Heart right ventricle (tissue), 16 donors: ENCODE data around the gene AMDHD2. TPM values are rescaled to one million over a fixed set of nuclear protein-coding genes. Genes with fewer than 3 reads are reported as not detected.
A peak's percentile ranks its signal among the peaks of the same experiment; 100 is the strongest.

Experiments
- ATAC-seq, 8 donors: fragments of 200-7000 bp; cut with Tn5 transposase; one replicate each; pipeline ENCODE4 v1.9.1; 2020; ENCODE audit warnings: mild to moderate bottlenecking in 8 of 8, moderate library complexity in 8 of 8, moderate number of reproducible peaks in 1 of 8
- DNase-seq, 2 donors: peaks; one replicate each; pipeline ENCODE4 v3.0.0-alpha.2; 2020
- H3K27ac ChIP-seq, 10 donors: fragments of 200-600 bp; sonication (generic) in 2 of 10; one replicate each; pipeline versions ENCODE4 v1.5.0 to v1.8.0; 2020 to 2022; ENCODE audit warnings: mild to moderate bottlenecking in 3 of 10
- H3K27me3 ChIP-seq, 7 donors: fragments of 200-600 bp; one replicate each; pipeline ENCODE4 v1.8.0; 2021 to 2022; ENCODE audit warnings: mild to moderate bottlenecking in 2 of 7
- H3K36me3 ChIP-seq, 9 donors: fragments of 200-600 bp; sonication (generic) in 1 of 9; one replicate each; pipeline versions ENCODE4 v1.5.0 to v1.8.0; 2020 to 2022; ENCODE audit warnings: mild to moderate bottlenecking in 2 of 9
- H3K4me1 ChIP-seq, 9 donors: fragments of 200-600 bp; sonication (generic) in 1 of 9; one replicate each; pipeline versions ENCODE4 v1.5.0 to v1.8.0; 2020 to 2022; ENCODE audit warnings: mild to moderate bottlenecking in 4 of 9
- H3K4me3 ChIP-seq, 10 donors: fragments of 200-600 bp; sonication (generic) in 2 of 10; one replicate each; pipeline versions ENCODE4 v1.5.0 to v1.8.0; 2020 to 2022; ENCODE audit warnings: mild to moderate bottlenecking in 7 of 10, moderate library complexity in 2 of 10
- H3K9me3 ChIP-seq, 11 donors: fragments of 200-600 bp in 10 of 11; sonication (generic) in 2 of 11; one replicate each; pipeline versions ENCODE4 v1.5.0 to v1.8.0; 2013 to 2022; ENCODE audit warnings: mild to moderate bottlenecking in 2 of 11, control low read depth in 1 of 11, moderate library complexity in 1 of 11
- CTCF ChIP-seq, 9 donors: fragments of 200-600 bp; sonication (generic) in 2 of 9; IDR thresholded peaks; one replicate each; pipeline versions ENCODE4 v1.5.0 to v1.8.0; 2021 to 2022; ENCODE audit warnings: antibody characterized with exemption in 9 of 9, mild to moderate bottlenecking in 5 of 9, moderate library complexity in 1 of 9
- WGBS, 2 donors: extraction: QIAGEN DNeasy Blood & Tissue Kit; methylation state at CpG; one replicate each; pipeline ENCODE4 v1.1.7; 2013; ENCODE audit warnings: inconsistent platforms in 1 of 2; 5-methylcytosine and 5-hydroxymethylcytosine counted together
- intact Hi-C, 10 donors: fragments of 100-400 bp; cut with DNase I; formaldehyde crosslinking; loops; one replicate each; pipeline versions ENCODE4 v1.11.1 to v1.14.2; 2022
- polyA plus RNA-seq, 2 donors: library from polyadenylated mRNA; stranded (reverse); fragments of 200-250 nt; gene quantifications; one replicate each; pipeline ENCODE4 v1.2.3, GENCODE V29; 2013
- total RNA-seq, 10 donors: library from RNA; stranded (reverse); fragmentation: NEBNext Ultra II Directional in 3 of 10; extraction: Animal tissue kit (Norgen Biotek cat#: 25700) in 3 of 10; gene quantifications; one replicate each; pipeline versions ENCODE4 v1.2.1 to v1.2.4, GENCODE V29; 2021 to 2023
- donor health status: Arrhythmogenic right ventricular cardiomyopathy.
- donor health status: ischemic (EF 13 %, LVEDD 7.1; RV severe dilation, severe dysfunction).
- donor health status: healthy with polysubstance abuse.
- donor health status: DM: no; HTN: yes; CAD: no.
- donor health status: DM: no; HTN: no; CAD: no.
- donor health status: ischemic (EF 25% LVEDD 6.9; RV normal size, moderate dysfunction).
- donor health status: ischemic (EF 25% LVEDD 5.7; RV mildly dilated, moderate dysfunction).
- donor health status: healthy.
- donor health status: DM: yes; HTN: yes; CAD: no.
- donor health status: Ischemic cardiomyopathy.
- donor health status: ischemic (EF 35%, LVEDD 5.7; RV mildly dilated, moderate dysfunction).
- donor health status: nonischemic (EF 11% LVEDD 7.7; RV severe dilation, severe dysfunction).
- donor health status: DM: yes; HTN: yes; CAD: no.
- donor health status: PGD.
- donor health status: ischemic (EF 29% LVEDD 5.4; RV normal size, mild dysfunction).
- donor health status: nonischemic (EF 23%, LVEDD 6.1; RV moderate dilation, normal function).

Gene AMDHD2
- total and polyA plus RNA-seq, 12 donors, result 7.1 to 20.8 (median 10.4) TPM

- Histone ChIP-seq H3K9me3 (no peaks in the 10 kb centered on the region), H3K27me3 (no peaks in the 10 kb centered on the region), H3K27ac (peak overlapping the region in 9 of 10 donors; percentile 32 to 75 (median 56)), H3K36me3 (peaks cover 0 to 27% (median 0%) of the 10 kb centered on the region in 9 donors), H3K4me3 (no peak overlapping the region), H3K4me1 (peaks cover 28 to 55% (median 43%) of the 10 kb centered on the region in 9 donors)
- WGBS, 2 donors, result 79 to 81% methylated on average over 26 of the region's 26 CpGs
- TF ChIP-seq CTCF (IDR thresholded peaks at IDR 0.05), result no peak
- no peak for ATAC-seq
- no peak for DNase-seq
- intact Hi-C loops, result loop anchor here in 6 of 10 donors (2.0 to 5.0 kb wide), 3 partner anchors 23 to 156 kb away; partner anchors contain the start of genes CCNF (in 4 of the 6), ABCA3 (in 2 of the 6) and TBC1D24 (in 1 of the 6)
Observed at GRCh38 chr16:2497695-2498484, 22.3 kb upstream of the AMDHD2 start.

GRCh38 chr16:2498531-2499253 lies 21.5 kb upstream of the AMDHD2 start:
- no peaks in the 10 kb centered on the region for H3K9me3 ChIP-seq
- peaks cover 28 to 58% (median 45%) of the 10 kb centered on the region in 9 donors for H3K4me1 ChIP-seq
- intact Hi-C loops, result loop anchor here in 5 of 10 donors (5.0 kb wide), 2 partner anchors 71 to 156 kb away; partner anchors contain the start of genes CCNF (in 4 of the 5) and ABCA3 (in 2 of the 5)
- peak in 5 of 8 donors; percentile 20 to 35 (median 31) for ATAC-seq
- peak overlapping the region in 7 of 10 donors; percentile 32 to 75 (median 59) for H3K27ac ChIP-seq
- H3K4me3 ChIP-seq, result no peak overlapping the region
- peak in 1 of 2 donors; percentile 59 for DNase-seq
- H3K36me3 ChIP-seq, result peaks cover 0 to 27% (median 0%) of the 10 kb centered on the region in 9 donors
- no peaks in the 10 kb centered on the region for H3K27me3 ChIP-seq
- WGBS, 2 donors, result 71 to 78% methylated on average over 15 of the region's 15 CpGs
- no peak for TF ChIP-seq CTCF (IDR thresholded peaks at IDR 0.05)

GRCh38 chr16:2499454-2499853 lies 20.7 kb upstream of the AMDHD2 start:
- no peak for DNase-seq
- 95 to 96% methylated on average over 6 of the region's 6 CpGs for WGBS, 2 donors
- intact Hi-C loops, result loop anchor here in 5 of 10 donors (5.0 kb wide), 2 partner anchors 72 to 157 kb away; partner anchors contain the start of genes CCNF (in 4 of the 5) and ABCA3 (in 2 of the 5)

More at GRCh38 chr16:2499454-2499853, 20.7 kb upstream of the AMDHD2 start:
- Histone ChIP-seq H3K36me3 (peaks cover 0 to 27% (median 0%) of the 10 kb centered on the region in 9 donors), H3K4me3 (no peak overlapping the region), H3K9me3 (no peaks in the 10 kb centered on the region), H3K4me1 (peaks cover 28 to 58% (median 45%) of the 10 kb centered on the region in 9 donors), H3K27ac (peak overlapping the region in 5 of 10 donors; percentile 12 to 75 (median 59)), H3K27me3 (no peaks in the 10 kb centered on the region)
- ATAC-seq, result no peak
- no peak for TF ChIP-seq CTCF (IDR thresholded peaks at IDR 0.05)
